ENCODE results near the gene PLS1. TPM values are rescaled to one million over a fixed set of nuclear protein-coding genes. Genes with fewer than 3 reads are reported as not detected.
A peak's percentile ranks its signal among the peaks of the same experiment; 100 is the strongest.
"Not testable (repeated sequence)": the region's sequence is repeated elsewhere in the genome, so short reads cannot be mapped to it uniquely, and the experiment has no call there.

Gene PLS1
- total RNA-seq (ENCODE audit: low replicate concordance): 14.6 and 23.2 TPM in 2 replicates
- long read RNA-seq, transcript PLS1-202 (16 exons, 3,706 nt): major isoform, 11 of 23 reads
- long read RNA-seq, partial matches to known transcripts: 7 of 23 reads
- long read RNA-seq, other reads (novel, unspliced or antisense): 2 of 23 reads

GRCh38 chr3:142595951-142596725, at the start of gene PLS1:
TSS of gene PLS1 (plus strand) at chr3:142596393. CDS start at chr3:142664238, 67,845 bp downstream.
- peak; percentile 95 for DNase-seq (ENCODE audit: extremely low spot score, unreplicated experiment)
- peak within 1 kb of the TSS; percentile 96 for H3K27ac Mint-ChIP-seq
- peaks cover 10% of the 10 kb centered on the region for H3K36me3 Mint-ChIP-seq
- no peaks in the 10 kb centered on the region for H3K9me3 Mint-ChIP-seq
- no peak for TF ChIP-seq CTCF (conservative IDR thresholded peaks at IDR 0.05)
- peak within 1 kb of the TSS; percentile 99 for H3K4me3 Mint-ChIP-seq
- H3K27me3 Mint-ChIP-seq: peaks cover 5% of the 10 kb centered on the region
- peaks cover 16% of the 10 kb centered on the region for H3K4me1 Mint-ChIP-seq (ENCODE audit: unreplicated experiment)

GRCh38 chr3:142549986-142550385, 46.2 kb upstream of the PLS1 start:
- Mint-ChIP-seq H3K9me3 (no peaks in the 10 kb centered on the region), H3K27me3 (no peaks in the 10 kb centered on the region), H3K4me3 (no peak overlapping the region), H3K27ac (no peak overlapping the region), H3K36me3 (peaks cover 22% of the 10 kb centered on the region), H3K4me1 (ENCODE audit: unreplicated experiment) (no peaks in the 10 kb centered on the region)
- no peak for DNase-seq (ENCODE audit: extremely low spot score, unreplicated experiment)
- TF ChIP-seq CTCF (conservative IDR thresholded peaks at IDR 0.05): no peak

GRCh38 chr3:142552579-142552978, 43.6 kb upstream of the PLS1 start:
- DNase-seq (ENCODE audit: extremely low spot score, unreplicated experiment); H3K9me3 Mint-ChIP-seq; H3K27me3 Mint-ChIP-seq; H3K4me3 Mint-ChIP-seq; H3K27ac Mint-ChIP-seq; H3K4me1 Mint-ChIP-seq (ENCODE audit: unreplicated experiment): not testable (repeated sequence)
- H3K36me3 Mint-ChIP-seq: peaks cover 35% of the 10 kb centered on the region

- Mint-ChIP-seq H3K36me3 (peaks cover 35% of the 10 kb centered on the region), H3K4me3 (no peak overlapping the region), H3K9me3 (no peaks in the 10 kb centered on the region), H3K4me1 (ENCODE audit: unreplicated experiment) (no peaks in the 10 kb centered on the region), H3K27me3 (no peaks in the 10 kb centered on the region), H3K27ac (no peak overlapping the region)
- no peak for DNase-seq (ENCODE audit: extremely low spot score, unreplicated experiment)
- no peak for TF ChIP-seq CTCF (conservative IDR thresholded peaks at IDR 0.05)
Observed at GRCh38 chr3:142553741-142554140, 42.5 kb upstream of the PLS1 start.

- H3K4me3 Mint-ChIP-seq: no peak overlapping the region
- no peaks in the 10 kb centered on the region for H3K9me3 Mint-ChIP-seq
- TF ChIP-seq CTCF (conservative IDR thresholded peaks at IDR 0.05): no peak
- peaks cover 26% of the 10 kb centered on the region for H3K36me3 Mint-ChIP-seq
- DNase-seq (ENCODE audit: extremely low spot score, unreplicated experiment): no peak
- H3K27ac Mint-ChIP-seq: no peak overlapping the region
- H3K4me1 Mint-ChIP-seq (ENCODE audit: unreplicated experiment): no peaks in the 10 kb centered on the region
- H3K27me3 Mint-ChIP-seq: no peaks in the 10 kb centered on the region
Observed at GRCh38 chr3:142560118-142560517, 36.1 kb upstream of the PLS1 start.

- H3K4me3 Mint-ChIP-seq: no peak overlapping the region
- H3K27ac Mint-ChIP-seq: no peak overlapping the region
- H3K36me3 Mint-ChIP-seq: peaks cover 17% of the 10 kb centered on the region
- no peak for TF ChIP-seq CTCF (conservative IDR thresholded peaks at IDR 0.05)
- no peak for DNase-seq (ENCODE audit: extremely low spot score, unreplicated experiment)
- no peaks in the 10 kb centered on the region for H3K4me1 Mint-ChIP-seq (ENCODE audit: unreplicated experiment)
- H3K27me3 Mint-ChIP-seq: no peaks in the 10 kb centered on the region
- no peaks in the 10 kb centered on the region for H3K9me3 Mint-ChIP-seq
Observed at GRCh38 chr3:142563496-142563997, 32.6 kb upstream of the PLS1 start.
